Measurements from ENCODE around the gene ZNF683. TPM values are rescaled to one million over a fixed set of nuclear protein-coding genes. Genes with fewer than 3 reads are reported as not detected.
A peak's percentile ranks its signal among the peaks of the same experiment; 100 is the strongest.

The ZNF683 gene
- total RNA-seq, 2 donors from 2014 or later = not detected

DNA sequence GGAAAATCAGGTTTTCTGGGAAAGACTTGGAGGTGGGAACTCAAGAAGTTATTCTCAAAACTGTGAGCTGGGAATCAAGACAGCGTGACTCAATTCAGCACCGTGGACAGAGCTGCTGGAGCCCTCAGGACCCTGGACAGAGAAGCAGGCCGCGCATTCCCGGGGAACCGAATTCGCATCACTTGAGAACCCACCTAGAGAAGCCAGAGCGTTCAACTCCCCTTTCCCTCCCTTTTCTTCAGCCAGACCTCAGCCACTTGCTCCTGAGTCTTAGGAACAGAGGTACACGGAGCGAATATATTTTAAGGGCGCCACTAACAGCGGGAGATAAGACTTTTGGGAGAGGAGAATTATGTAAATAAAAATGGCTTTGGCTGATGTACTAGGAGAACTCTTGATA is 36.1 kb upstream of the ZNF683 start:
- peaks cover 25% of the 10 kb centered on the region for H3K36me3 Mint-ChIP-seq (ENCODE audit: low read depth)
- H3K27me3 ChIP-seq (ENCODE audit: control insufficient read depth, insufficient read depth, low read length, poor library complexity, severe bottlenecking) = no peaks in the 10 kb centered on the region
- peaks cover 2% of the 10 kb centered on the region for H3K27me3 Mint-ChIP-seq (ENCODE audit: insufficient read depth)
- H3K4me1 ChIP-seq (ENCODE audit: control insufficient read depth, insufficient read depth, low read length) = no peaks in the 10 kb centered on the region
- H3K9me3 Mint-ChIP-seq = no peaks in the 10 kb centered on the region
- H3K9me3 ChIP-seq (ENCODE audit: control insufficient read depth, low read length) = no peaks in the 10 kb centered on the region
- peak overlapping the region; percentile 99 for H3K4me3 Mint-ChIP-seq
- WGBS, 2 experiments (ENCODE audit: insufficient coverage in 1 of 2, insufficient read length in 1 of 2) = 0 to 1% methylated on average over 4 to 12 of the region's 12 CpGs
- H3K36me3 ChIP-seq (ENCODE audit: control insufficient read depth, insufficient read depth, low read length) = peaks cover 22% of the 10 kb centered on the region
- peaks cover 21% of the 10 kb centered on the region for H3K4me1 Mint-ChIP-seq
- H3K4me3 ChIP-seq (ENCODE audit: low read length) = peak overlapping the region; percentile 99
- no peak overlapping the region for H3K9ac ChIP-seq (ENCODE audit: extremely low read depth, low read length, poor library complexity, severe bottlenecking)
- no peak overlapping the region for H3K27ac ChIP-seq (ENCODE audit: low read depth, low read length)
- peak overlapping the region; percentile 47 for H3K27ac Mint-ChIP-seq
- peak; percentile 97 for DNase-seq
- no peak for TF ChIP-seq CTCF (conservative IDR thresholded peaks at IDR 0.05)

GRCh38 chr1:26405281-26405915 is 32.8 kb upstream of the ZNF683 start:
- DNase-seq = no peak
- Histone ChIP-seq H3K9me3 (ENCODE audit: control insufficient read depth, low read length) (no peaks in the 10 kb centered on the region), H3K4me1 (ENCODE audit: control insufficient read depth, insufficient read depth, low read length) (no peaks in the 10 kb centered on the region), H3K36me3 (ENCODE audit: control insufficient read depth, insufficient read depth, low read length) (no peaks in the 10 kb centered on the region), H3K27me3 (ENCODE audit: control insufficient read depth, insufficient read depth, low read length, poor library complexity, severe bottlenecking) (no peaks in the 10 kb centered on the region), H3K27ac (ENCODE audit: low read depth, low read length) (no peak overlapping the region), H3K9ac (ENCODE audit: extremely low read depth, low read length, poor library complexity, severe bottlenecking) (no peak overlapping the region), H3K4me3 (ENCODE audit: low read length) (no peak overlapping the region)
- Mint-ChIP-seq H3K27ac (no peak overlapping the region), H3K9me3 (no peaks in the 10 kb centered on the region), H3K4me1 (peaks cover 13% of the 10 kb centered on the region), H3K27me3 (ENCODE audit: insufficient read depth) (peaks cover 2% of the 10 kb centered on the region), H3K4me3 (no peak overlapping the region), H3K36me3 (ENCODE audit: low read depth) (no peaks in the 10 kb centered on the region)
- TF ChIP-seq CTCF (conservative IDR thresholded peaks at IDR 0.05) = no peak
- 83 to 90% methylated on average over 5 to 6 of the region's 7 CpGs for WGBS, 2 experiments (ENCODE audit: insufficient coverage in 1 of 2, insufficient read length in 1 of 2)

GRCh38 chr1:26404641-26405040 is 32.1 kb upstream of the ZNF683 start:
- WGBS, 2 experiments (ENCODE audit: insufficient coverage in 1 of 2, insufficient read length in 1 of 2) = 93 to 100% methylated on average over 1 to 2 of the region's 2 CpGs

More at GRCh38 chr1:26404641-26405040, 32.1 kb upstream of the ZNF683 start:
- Histone ChIP-seq H3K27ac (ENCODE audit: low read depth, low read length) (no peak overlapping the region), H3K9me3 (ENCODE audit: control insufficient read depth, low read length) (no peaks in the 10 kb centered on the region), H3K4me1 (ENCODE audit: control insufficient read depth, insufficient read depth, low read length) (no peaks in the 10 kb centered on the region), H3K4me3 (ENCODE audit: low read length) (no peak overlapping the region), H3K9ac (ENCODE audit: extremely low read depth, low read length, poor library complexity, severe bottlenecking) (no peak overlapping the region), H3K36me3 (ENCODE audit: control insufficient read depth, insufficient read depth, low read length) (no peaks in the 10 kb centered on the region), H3K27me3 (ENCODE audit: control insufficient read depth, insufficient read depth, low read length, poor library complexity, severe bottlenecking) (no peaks in the 10 kb centered on the region)
- H3K36me3 Mint-ChIP-seq (ENCODE audit: low read depth) = no peaks in the 10 kb centered on the region
- H3K4me1 Mint-ChIP-seq = peaks cover 11% of the 10 kb centered on the region
- no peak overlapping the region for H3K4me3 Mint-ChIP-seq
- DNase-seq = no peak
- no peak overlapping the region for H3K27ac Mint-ChIP-seq
- no peak for TF ChIP-seq CTCF (conservative IDR thresholded peaks at IDR 0.05)
- peaks cover 2% of the 10 kb centered on the region for H3K27me3 Mint-ChIP-seq (ENCODE audit: insufficient read depth)
- H3K9me3 Mint-ChIP-seq = no peaks in the 10 kb centered on the region

Measured in endodermal cell (in vitro differentiated cells).